ENCODE data around the gene DHPS. TPM values are rescaled to one million over a fixed set of nuclear protein-coding genes. Genes with fewer than 3 reads are reported as not detected.

Gene DHPS
- total RNA-seq (2022): 57.6 and 69.1 TPM in 2 replicates
- percentile 53 among the genes with signal in this experiment for Bru-seq, nascent RNA
- BruChase-seq, experiment 1, labeled RNA remaining after a 6-hour chase: percentile 80 among the genes with signal in this experiment
- percentile 62 among the genes with signal in this experiment for BruChase-seq, experiment 2, labeled RNA remaining after a 2-hour chase
- long read RNA-seq, transcript DHPS-201 (9 exons, 1,363 nt): major isoform, 27 of 50 reads
- long read RNA-seq, partial matches to known transcripts: 2 of 50 reads
- long read RNA-seq, other reads (novel, unspliced or antisense): 16 of 50 reads

DNA sequence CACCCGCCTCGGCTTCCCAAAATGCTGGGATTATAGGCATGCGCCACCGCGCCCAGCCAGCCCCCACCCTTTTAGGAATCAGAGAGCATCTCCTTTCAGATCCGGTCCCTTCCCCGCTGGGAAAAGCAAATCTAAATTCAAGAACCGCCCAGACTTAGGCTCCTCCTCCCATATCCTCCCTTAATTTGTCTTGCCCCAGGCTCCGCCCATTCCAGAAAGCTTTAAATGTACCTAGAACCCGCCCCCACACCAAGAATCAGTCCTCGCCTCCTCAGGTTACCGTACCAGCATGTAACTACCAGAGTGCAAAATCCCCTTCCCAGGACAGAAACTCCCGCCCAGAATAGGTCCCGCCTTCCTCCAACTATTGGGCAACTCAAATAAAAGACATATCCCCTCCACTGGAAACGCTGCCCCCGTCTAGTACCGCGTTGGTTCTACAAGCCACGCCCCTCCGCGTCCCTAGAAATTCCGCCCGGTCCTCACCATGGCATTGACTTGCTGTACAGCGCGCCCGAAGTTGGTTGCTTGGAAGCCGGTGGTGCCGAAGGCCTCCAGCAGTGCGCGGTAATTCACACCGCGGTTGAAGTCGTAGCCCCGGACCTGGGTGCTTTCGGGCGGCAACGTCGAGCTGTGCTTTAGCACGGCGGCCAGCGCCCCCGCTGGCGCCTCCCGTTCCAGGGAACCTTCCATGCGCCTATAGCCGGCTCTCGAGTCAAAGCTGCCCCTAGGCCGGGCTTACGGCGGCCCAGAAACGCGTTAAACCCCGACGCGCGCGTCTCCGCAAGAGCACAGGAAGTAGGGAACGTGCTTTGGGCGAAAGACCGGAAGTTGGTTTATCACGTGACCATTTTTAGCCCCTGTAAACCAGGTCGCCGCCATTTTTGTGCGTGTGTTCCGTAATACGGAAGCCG, at the start of gene DHPS:
DHPS (minus strand) TSS at position 807 of the 914 bp plus-strand sequence; CDS start at position 693, 114 bp downstream.
- H3K4me1 Mint-ChIP-seq (ENCODE audit: low read depth, unreplicated experiment): peaks cover 8% of the 10 kb centered on the region
- H3K4me3 Mint-ChIP-seq (ENCODE audit: low read depth, unreplicated experiment): peak within 1 kb of the TSS; percentile 87
- H3K36me3 Mint-ChIP-seq (ENCODE audit: insufficient read depth, unreplicated experiment): peaks cover 45% of the 10 kb centered on the region
- intact Hi-C loops (cut with micrococcal nuclease; ENCODE audit: unreplicated experiment): no loop called here
- TSS peak; percentile 80 for BruUV-seq (replicated peaks)
- H3K27ac Mint-ChIP-seq (ENCODE audit: unreplicated experiment): peak within 1 kb of the TSS; percentile 63
- DNase-seq: peak; percentile 81
- CTCF ChIA-PET: interaction anchor here (0.6 to 1.4 kb wide), 2 partner anchors 9 to 500 kb away, joined by 3 to 4 read pairs; no protein-coding TSS in a partner anchor
- H3K27me3 Mint-ChIP-seq (ENCODE audit: unreplicated experiment): no peaks in the 10 kb centered on the region
- TF ChIP-seq, protein P1, sequence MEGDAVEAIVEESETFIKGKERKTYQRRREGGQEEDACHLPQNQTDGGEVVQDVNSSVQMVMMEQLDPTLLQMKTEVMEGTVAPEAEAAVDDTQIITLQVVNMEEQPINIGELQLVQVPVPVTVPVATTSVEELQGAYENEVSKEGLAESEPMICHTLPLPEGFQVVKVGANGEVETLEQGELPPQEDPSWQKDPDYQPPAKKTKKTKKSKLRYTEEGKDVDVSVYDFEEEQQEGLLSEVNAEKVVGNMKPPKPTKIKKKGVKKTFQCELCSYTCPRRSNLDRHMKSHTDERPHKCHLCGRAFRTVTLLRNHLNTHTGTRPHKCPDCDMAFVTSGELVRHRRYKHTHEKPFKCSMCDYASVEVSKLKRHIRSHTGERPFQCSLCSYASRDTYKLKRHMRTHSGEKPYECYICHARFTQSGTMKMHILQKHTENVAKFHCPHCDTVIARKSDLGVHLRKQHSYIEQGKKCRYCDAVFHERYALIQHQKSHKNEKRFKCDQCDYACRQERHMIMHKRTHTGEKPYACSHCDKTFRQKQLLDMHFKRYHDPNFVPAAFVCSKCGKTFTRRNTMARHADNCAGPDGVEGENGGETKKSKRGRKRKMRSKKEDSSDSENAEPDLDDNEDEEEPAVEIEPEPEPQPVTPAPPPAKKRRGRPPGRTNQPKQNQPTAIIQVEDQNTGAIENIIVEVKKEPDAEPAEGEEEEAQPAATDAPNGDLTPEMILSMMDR (IDR thresholded peaks at IDR 0.05; ENCODE audit: unreplicated experiment): no peak
- no peaks in the 10 kb centered on the region for H3K9me3 Mint-ChIP-seq (ENCODE audit: low read depth, unreplicated experiment)

DNA sequence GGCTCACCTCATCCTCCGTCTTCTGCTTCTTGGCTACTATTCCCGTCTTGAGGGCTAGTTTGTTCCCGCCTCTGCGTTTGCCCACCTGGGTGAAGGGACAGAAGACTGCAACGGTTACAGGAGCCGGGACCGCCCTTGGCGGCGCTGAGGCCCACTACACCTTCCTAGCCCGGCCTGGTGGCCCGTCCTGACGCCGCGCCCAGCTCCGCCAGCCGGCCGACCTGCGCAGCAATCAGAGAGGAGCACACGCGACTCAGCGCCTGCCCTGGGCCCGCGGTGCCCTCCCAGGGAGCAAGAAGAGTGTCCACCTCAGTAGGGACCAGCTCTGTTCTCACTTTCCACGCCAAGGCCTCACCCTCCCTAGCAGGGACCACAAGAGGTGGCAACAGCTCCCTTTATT, 49.7 kb upstream of the DHPS start:
- CTCF ChIA-PET: no interaction called here
- H3K27ac Mint-ChIP-seq (ENCODE audit: unreplicated experiment): no peak overlapping the region
- peaks cover 11% of the 10 kb centered on the region for H3K4me1 Mint-ChIP-seq (ENCODE audit: low read depth, unreplicated experiment)
- H3K27me3 Mint-ChIP-seq (ENCODE audit: unreplicated experiment): no peaks in the 10 kb centered on the region
- peaks cover 41% of the 10 kb centered on the region for H3K36me3 Mint-ChIP-seq (ENCODE audit: insufficient read depth, unreplicated experiment)
- BruUV-seq (replicated peaks): no TSS peak
- H3K4me3 Mint-ChIP-seq (ENCODE audit: low read depth, unreplicated experiment): no peak overlapping the region
- no peaks in the 10 kb centered on the region for H3K9me3 Mint-ChIP-seq (ENCODE audit: low read depth, unreplicated experiment)
- intact Hi-C loops (cut with micrococcal nuclease; ENCODE audit: unreplicated experiment): no loop called here
- TF ChIP-seq, protein P1 (IDR thresholded peaks at IDR 0.05; ENCODE audit: unreplicated experiment): no peak
- DNase-seq: no peak

DNA sequence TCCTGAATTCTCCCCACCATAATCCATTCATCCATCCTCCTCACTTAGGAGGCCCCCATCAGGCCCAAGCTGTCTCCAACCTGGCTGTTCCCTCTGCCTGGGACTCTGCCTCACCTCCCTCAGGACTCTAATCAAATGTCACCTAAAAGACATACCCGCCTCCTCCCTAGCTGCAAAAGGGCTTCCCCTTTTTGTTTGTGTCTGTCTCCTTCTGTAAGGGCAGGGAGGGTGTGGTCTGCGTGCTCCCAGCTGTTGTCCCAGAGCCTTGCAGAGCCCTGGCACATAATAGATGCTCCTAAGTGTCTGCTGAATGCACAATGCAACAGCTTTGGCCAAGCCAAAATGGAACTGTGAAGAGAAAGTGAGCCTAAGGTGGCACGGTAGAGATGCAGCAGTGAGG, 48.4 kb upstream of the DHPS start:
- no peak for DNase-seq
- no peaks in the 10 kb centered on the region for H3K27me3 Mint-ChIP-seq (ENCODE audit: unreplicated experiment)
- peaks cover 41% of the 10 kb centered on the region for H3K36me3 Mint-ChIP-seq (ENCODE audit: insufficient read depth, unreplicated experiment)
- CTCF ChIA-PET: no interaction called here
- no peak overlapping the region for H3K4me3 Mint-ChIP-seq (ENCODE audit: low read depth, unreplicated experiment)
- peaks cover 11% of the 10 kb centered on the region for H3K4me1 Mint-ChIP-seq (ENCODE audit: low read depth, unreplicated experiment)
- intact Hi-C loops (cut with micrococcal nuclease; ENCODE audit: unreplicated experiment): no loop called here
- TF ChIP-seq, protein P1 (IDR thresholded peaks at IDR 0.05; ENCODE audit: unreplicated experiment): no peak
- H3K27ac Mint-ChIP-seq (ENCODE audit: unreplicated experiment): no peak overlapping the region
- BruUV-seq (replicated peaks): no TSS peak
- H3K9me3 Mint-ChIP-seq (ENCODE audit: low read depth, unreplicated experiment): no peaks in the 10 kb centered on the region

DNA sequence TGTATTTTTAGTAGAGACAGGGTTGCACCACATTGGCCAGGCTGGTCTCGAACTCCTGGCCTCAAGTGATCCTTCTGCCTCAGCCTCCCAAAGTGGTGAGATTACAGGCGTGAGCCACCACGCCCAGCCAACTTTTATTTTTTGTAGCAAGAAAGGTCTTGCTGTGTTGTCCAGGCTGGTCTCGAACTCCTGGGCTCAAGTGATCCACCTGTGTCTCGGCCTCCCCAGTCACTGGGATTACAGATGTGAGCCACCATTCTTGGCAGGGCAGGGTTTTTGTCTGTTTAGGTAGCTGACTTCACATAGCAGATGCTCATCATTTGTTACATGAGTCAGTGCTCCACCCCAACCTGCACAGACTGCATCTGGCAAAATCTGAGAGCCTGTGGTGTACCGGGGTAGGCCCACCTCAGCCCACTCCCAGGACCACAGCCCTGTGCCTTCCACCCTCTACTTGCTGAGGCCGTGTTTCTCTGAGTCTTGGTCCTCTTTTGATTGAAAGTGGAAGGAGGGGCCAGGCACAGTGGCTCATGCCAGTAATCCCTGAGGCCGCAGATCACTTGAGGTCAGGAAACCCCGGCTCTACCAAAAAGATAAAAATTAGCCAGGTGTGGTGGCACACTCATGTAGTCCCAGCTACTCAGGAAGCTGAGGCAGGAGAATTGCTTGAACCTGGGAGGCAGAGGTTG, 46.2 kb upstream of the DHPS start:
- Mint-ChIP-seq H3K27ac (ENCODE audit: unreplicated experiment) (no peak overlapping the region), H3K36me3 (ENCODE audit: insufficient read depth, unreplicated experiment) (peaks cover 39% of the 10 kb centered on the region), H3K4me3 (ENCODE audit: low read depth, unreplicated experiment) (no peak overlapping the region), H3K4me1 (ENCODE audit: low read depth, unreplicated experiment) (peaks cover 11% of the 10 kb centered on the region), H3K27me3 (ENCODE audit: unreplicated experiment) (no peaks in the 10 kb centered on the region), H3K9me3 (ENCODE audit: low read depth, unreplicated experiment) (no peaks in the 10 kb centered on the region)
- intact Hi-C loops (cut with micrococcal nuclease; ENCODE audit: unreplicated experiment): no loop called here
- no TSS peak for BruUV-seq (replicated peaks)
- TF ChIP-seq, protein P1 (IDR thresholded peaks at IDR 0.05; ENCODE audit: unreplicated experiment): no peak
- CTCF ChIA-PET: no interaction called here
- no peak for DNase-seq

Data from Calu3 (cell line).